Nucleus accumbens (tissue), 56 donors: ENCODE data around the gene TTC36.
"Not testable (repeated sequence)": the region's sequence is repeated elsewhere in the genome, so short reads cannot be mapped to it uniquely, and the experiment has no call there.

Experiments used
- DNase-seq, 56 donors: peaks; one replicate each; lab custom pipeline; 2025; lab: John Stamatoyannopoulos, UW

The TTC36 gene

GRCh38 chr11:118574636-118575035, 47.4 kb downstream of the TTC36 start:
- no peak for DNase-seq

- not testable (repeated sequence) for DNase-seq
Measured at GRCh38 chr11:118577995-118578394, 50.7 kb downstream of the TTC36 start.
